CD4-positive, CD25-positive, alpha-beta regulatory T cell (primary cell): Measurements from ENCODE around the gene RAD51B. TPM values are rescaled to one million over a fixed set of nuclear protein-coding genes. Genes with fewer than 3 reads are reported as not detected.

ENCODE experiments used
- ATAC-seq, 2 donors: fragments of 150-1000 bp; cut with Tn5 transposase; one replicate each; pipeline ENCODE4 v1.10.0; 2021; ENCODE audit warnings: low read depth in 2 of 2, moderate number of reproducible peaks in 2 of 2, moderate library complexity in 1 of 2
- DNase-seq, 3 donors: peaks; one replicate each; pipeline versions ENCODE4 v3.0.0 to v3.0.0-alpha.2; 2012 to 2022; ENCODE audit warnings: mixed read lengths in 1 of 3
- H3K27ac ChIP-seq: one replicate; pipeline ENCODE4 v1.7.0; 2013; ENCODE audit warnings: mild to moderate bottlenecking, low read length; ENCODE audit not compliant: insufficient read depth, poor library complexity, severe bottlenecking
- H3K27me3 ChIP-seq: one replicate; pipeline ENCODE4 v1.7.0; 2013; ENCODE audit warnings: low read length; ENCODE audit not compliant: control insufficient read depth, insufficient read depth
- H3K36me3 ChIP-seq: one replicate; pipeline ENCODE4 v1.7.0; 2013; ENCODE audit warnings: mild to moderate bottlenecking, low read length, moderate library complexity; ENCODE audit not compliant: control insufficient read depth, insufficient read depth
- H3K4me1 ChIP-seq: 2 replicates; pipeline ENCODE4 v1.7.0; 2013; ENCODE audit warnings: mild to moderate bottlenecking, low read length; ENCODE audit not compliant: insufficient read depth, control insufficient read depth, poor library complexity, severe bottlenecking
- H3K4me3 ChIP-seq: one replicate; pipeline ENCODE4 v1.7.0; 2013; ENCODE audit warnings: low read depth, mild to moderate bottlenecking, low read length, moderate library complexity
- H3K9me3 ChIP-seq, 2 experiments: 1 replicate in 1 of 2; 2 replicates in 1 of 2; pipeline ENCODE4 v1.7.0; 2013; ENCODE audit warnings: low read length in 2 of 2, mild to moderate bottlenecking in 1 of 2, moderate library complexity in 1 of 2; ENCODE audit not compliant: control insufficient read depth in 2 of 2
- H3K27ac Mint-ChIP-seq, 3 donors: one replicate each; pipeline ENCODE4 v1.8.0; 2020 to 2022; ENCODE audit warnings: mild to moderate bottlenecking in 3 of 3, mixed read lengths in 3 of 3, moderate library complexity in 2 of 3
- H3K27me3 Mint-ChIP-seq: one replicate; pipeline ENCODE4 v1.8.0; 2022; ENCODE audit warnings: mild to moderate bottlenecking, mixed read lengths
- H3K36me3 Mint-ChIP-seq: one replicate; pipeline ENCODE4 v1.8.0; 2020; ENCODE audit warnings: mixed read lengths
- H3K4me1 Mint-ChIP-seq, 4 donors: one replicate each; pipeline ENCODE4 v1.8.0; 2020 to 2022; ENCODE audit warnings: mixed read lengths in 4 of 4, mild to moderate bottlenecking in 1 of 4
- H3K4me3 Mint-ChIP-seq, 4 donors: one replicate each; pipeline ENCODE4 v1.8.0; 2020 to 2022; ENCODE audit warnings: mild to moderate bottlenecking in 4 of 4, mixed read lengths in 4 of 4, moderate library complexity in 3 of 4
- H3K9me3 Mint-ChIP-seq, 7 donors: one replicate each; pipeline ENCODE4 v1.8.0; 2020 to 2022; ENCODE audit warnings: mixed read lengths in 7 of 7, mild to moderate bottlenecking in 3 of 7, moderate library complexity in 2 of 7
- polyA plus RNA-seq, 4 donors: library from polyadenylated mRNA; unstranded; fragments of 300-500 nt; fragmentation: Illumina TruSeq; gene quantifications; one replicate each; pipeline ENCODE4 v1.2.3, GENCODE V29; 2021
- total RNA-seq: library from RNA; stranded (reverse); gene quantifications from one replicate; pipeline ENCODE4 v1.2.3, GENCODE V29; 2022

RAD51B gene
- total and polyA plus RNA-seq, 5 donors from 2014 or later: 19.1 to 40.2 (median 28.1) TPM

DNA sequence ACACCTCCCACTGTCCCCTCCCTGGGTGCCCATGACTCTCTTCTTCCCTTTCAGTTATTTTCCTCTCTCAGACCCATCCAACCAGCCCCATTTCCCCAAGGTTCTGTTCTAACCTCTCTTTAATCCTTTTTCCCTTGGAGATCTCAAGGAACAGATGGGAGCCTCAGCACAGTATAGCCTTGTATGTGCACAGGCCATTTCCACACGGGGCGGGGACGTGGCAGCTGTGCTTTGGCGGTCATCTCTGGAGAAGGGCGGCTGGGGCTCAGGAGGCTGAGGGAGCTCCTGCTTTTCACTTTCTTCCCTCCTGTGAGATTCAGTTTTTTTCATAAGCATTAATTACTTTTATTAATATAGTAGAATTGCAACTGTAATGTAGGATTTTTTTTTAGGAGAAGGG, 761.1 kb downstream of the RAD51B start:
- no peak for DNase-seq
- H3K27ac Mint-ChIP-seq: peak overlapping the region in 2 of 3 donors; percentile 22 to 42
- H3K36me3 ChIP-seq: no peaks in the 10 kb centered on the region
- H3K27me3 ChIP-seq: no peaks in the 10 kb centered on the region
- H3K9me3 Mint-ChIP-seq: peaks cover 0 to 3% (median 1%) of the 10 kb centered on the region in 7 donors
- no peak for ATAC-seq
- no peak overlapping the region for H3K4me3 Mint-ChIP-seq
- H3K9me3 ChIP-seq: no peaks in the 10 kb centered on the region
- H3K36me3 Mint-ChIP-seq: no peaks in the 10 kb centered on the region
- no peak overlapping the region for H3K27ac ChIP-seq
- H3K4me1 ChIP-seq: no peaks in the 10 kb centered on the region
- H3K27me3 Mint-ChIP-seq: no peaks in the 10 kb centered on the region
- H3K4me3 ChIP-seq: no peak overlapping the region
- H3K4me1 Mint-ChIP-seq: peaks cover 0 to 2% (median under 1%) of the 10 kb centered on the region in 4 donors

DNA sequence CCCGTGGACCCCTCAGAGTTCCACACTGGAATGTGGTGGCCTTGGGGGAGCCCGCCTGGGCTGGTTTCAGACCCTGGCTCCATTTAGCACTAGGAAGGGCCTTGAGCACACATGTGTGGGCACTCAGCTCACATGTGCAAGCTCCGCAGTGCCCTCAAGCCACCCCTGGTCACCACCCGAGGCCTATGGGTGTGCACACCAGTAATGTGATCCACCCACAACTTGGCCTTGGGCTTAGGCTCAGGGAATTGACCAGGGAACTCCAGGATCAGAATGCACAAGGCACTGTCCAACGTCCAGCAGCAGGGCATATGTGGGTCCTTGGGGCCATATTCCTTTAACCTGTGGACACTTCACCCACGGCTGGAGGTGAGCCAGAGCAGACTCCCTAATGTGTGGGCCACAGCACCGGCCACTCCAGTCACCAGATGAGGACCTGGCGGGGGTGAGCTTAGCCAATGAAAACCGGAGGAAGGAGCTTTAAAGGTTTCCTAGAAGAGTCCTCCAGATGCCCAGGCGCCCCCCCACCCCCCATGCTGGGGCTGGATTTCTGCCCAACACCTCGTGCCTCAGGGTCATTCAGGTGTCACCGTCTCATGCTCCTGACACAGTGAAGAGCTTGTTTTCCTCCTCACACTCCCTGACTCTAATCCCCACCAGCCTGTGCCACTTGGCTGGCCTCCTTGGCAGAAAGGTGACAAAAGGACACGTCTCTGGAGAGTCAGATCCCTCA, 764.1 kb downstream of the RAD51B start:
- Histone ChIP-seq H3K4me3 (no peak overlapping the region), H3K4me1 (no peaks in the 10 kb centered on the region), H3K27me3 (no peaks in the 10 kb centered on the region), H3K9me3 (no peaks in the 10 kb centered on the region), H3K27ac (no peak overlapping the region), H3K36me3 (no peaks in the 10 kb centered on the region)
- Mint-ChIP-seq H3K27ac (no peak overlapping the region), H3K4me3 (no peak overlapping the region), H3K9me3 (peaks cover 0 to 2% (median 1%) of the 10 kb centered on the region in 7 donors), H3K4me1 (peaks cover 0 to 2% (median 0%) of the 10 kb centered on the region in 4 donors), H3K27me3 (no peaks in the 10 kb centered on the region), H3K36me3 (no peaks in the 10 kb centered on the region)
- DNase-seq: no peak
- ATAC-seq: no peak

DNA sequence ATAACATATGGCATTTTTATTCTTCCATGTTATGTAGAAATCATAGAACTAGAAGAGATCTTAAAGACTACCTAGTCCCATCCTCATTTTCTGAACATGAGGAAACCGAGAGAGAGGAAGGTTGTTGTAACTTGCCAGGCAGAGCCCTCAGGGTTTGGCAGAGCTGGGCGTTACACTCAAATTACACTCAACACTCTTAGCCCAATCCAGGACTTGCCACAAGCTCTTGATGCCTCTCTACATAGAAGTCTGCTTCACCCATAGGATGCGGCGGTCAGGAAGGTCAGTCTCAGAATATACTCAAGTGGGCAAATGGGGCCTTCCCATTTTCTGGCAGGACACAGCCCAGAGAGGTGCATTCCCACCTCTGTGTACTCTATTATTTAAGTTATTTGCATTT, 765.2 kb downstream of the RAD51B start:
- no peaks in the 10 kb centered on the region for H3K36me3 ChIP-seq
- Mint-ChIP-seq H3K36me3 (no peaks in the 10 kb centered on the region), H3K27ac (peak overlapping the region in 1 of 3 donors; percentile 12), H3K27me3 (no peaks in the 10 kb centered on the region), H3K4me1 (peaks cover 0 to 3% (median under 1%) of the 10 kb centered on the region in 4 donors), H3K9me3 (peaks cover 0 to 2% (median 1%) of the 10 kb centered on the region in 7 donors), H3K4me3 (no peak overlapping the region)
- H3K4me3 ChIP-seq: no peak overlapping the region
- DNase-seq (no peak), ATAC-seq (no peak)
- H3K9me3 ChIP-seq: no peaks in the 10 kb centered on the region
- H3K27me3 ChIP-seq: no peaks in the 10 kb centered on the region
- no peaks in the 10 kb centered on the region for H3K4me1 ChIP-seq
- no peak overlapping the region for H3K27ac ChIP-seq

DNA sequence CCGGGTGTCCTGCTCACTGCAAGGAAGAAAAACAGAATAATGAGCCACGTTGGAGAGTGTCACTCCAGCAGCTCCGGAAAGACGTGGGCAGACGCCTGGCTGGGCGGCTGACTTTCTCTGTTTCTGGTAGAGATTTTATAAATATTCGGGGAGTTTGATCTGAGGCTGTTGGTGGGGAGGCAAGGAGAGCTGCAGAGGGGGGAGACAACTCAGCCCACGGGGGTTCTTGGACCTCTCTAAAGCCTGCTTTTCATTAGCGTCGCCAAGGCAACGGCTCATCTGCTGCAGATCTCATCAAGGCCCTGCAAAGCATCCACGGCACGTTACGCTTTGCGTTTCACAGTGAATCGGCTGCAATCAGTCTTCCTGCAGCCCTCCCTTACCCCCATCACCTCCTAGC, 766.1 kb downstream of the RAD51B start:
- no peak for ATAC-seq
- no peaks in the 10 kb centered on the region for H3K36me3 ChIP-seq
- Mint-ChIP-seq H3K27me3 (no peaks in the 10 kb centered on the region), H3K4me1 (peaks cover 0 to 5% (median 0%) of the 10 kb centered on the region in 4 donors), H3K27ac (no peak overlapping the region), H3K36me3 (no peaks in the 10 kb centered on the region), H3K4me3 (no peak overlapping the region), H3K9me3 (peaks cover 0 to 2% (median under 1%) of the 10 kb centered on the region in 7 donors)
- no peaks in the 10 kb centered on the region for H3K27me3 ChIP-seq
- H3K27ac ChIP-seq: no peak overlapping the region
- no peaks in the 10 kb centered on the region for H3K9me3 ChIP-seq
- no peak overlapping the region for H3K4me3 ChIP-seq
- no peak for DNase-seq
- H3K4me1 ChIP-seq: no peaks in the 10 kb centered on the region

DNA sequence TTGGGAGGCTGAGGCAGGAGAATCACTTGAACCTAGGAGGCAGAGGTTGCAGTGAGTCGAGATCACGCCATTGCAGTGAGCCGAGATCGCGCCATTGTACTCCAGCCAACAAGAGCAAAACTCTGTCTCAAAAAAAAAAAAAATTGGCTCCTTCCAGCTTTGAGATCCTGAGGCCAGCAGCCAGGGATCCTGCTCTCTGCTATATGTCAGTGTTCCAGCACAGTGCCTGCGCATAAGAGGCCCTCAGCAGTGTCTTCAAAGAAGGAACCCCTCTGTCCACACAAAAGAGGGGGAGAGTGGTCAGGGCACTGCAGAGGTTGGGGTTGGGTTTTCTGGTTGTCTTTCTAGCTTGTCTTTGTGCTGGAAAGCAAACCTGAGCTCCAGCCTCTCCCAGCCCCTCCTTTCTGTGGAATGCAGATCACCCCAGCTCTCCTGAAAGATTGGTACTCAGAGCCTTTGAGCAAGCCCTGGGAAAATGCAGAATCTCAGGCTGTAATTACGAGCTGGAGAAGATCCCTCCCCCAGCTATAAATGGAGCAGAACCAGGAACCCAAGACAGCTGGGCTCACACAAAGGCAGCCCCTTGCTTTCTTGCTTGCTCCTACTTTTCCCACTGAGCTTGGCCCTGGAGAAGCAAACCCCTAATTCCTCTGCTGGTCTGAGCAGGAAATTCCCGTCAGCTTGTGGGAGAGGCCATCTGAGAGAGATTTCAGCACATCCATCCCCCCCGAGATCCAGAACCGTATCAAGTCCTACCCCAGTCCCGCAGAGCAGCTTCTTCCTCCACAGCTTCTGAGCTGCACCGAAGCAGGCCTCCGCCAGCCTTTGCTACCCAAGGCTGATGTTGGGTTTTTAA, 767.5 kb downstream of the RAD51B start:
- peak overlapping the region in 2 of 3 donors; percentile 57 for H3K27ac Mint-ChIP-seq
- no peak overlapping the region for H3K27ac ChIP-seq
- H3K9me3 Mint-ChIP-seq: peaks cover 0 to 2% (median 0%) of the 10 kb centered on the region in 7 donors
- DNase-seq (no peak), ATAC-seq (no peak)
- H3K4me1 Mint-ChIP-seq: peaks cover 0 to 5% (median 0%) of the 10 kb centered on the region in 4 donors
- no peaks in the 10 kb centered on the region for H3K27me3 ChIP-seq
- H3K4me3 ChIP-seq: no peak overlapping the region
- H3K4me1 ChIP-seq: no peaks in the 10 kb centered on the region
- no peaks in the 10 kb centered on the region for H3K36me3 Mint-ChIP-seq
- no peaks in the 10 kb centered on the region for H3K36me3 ChIP-seq
- no peak overlapping the region for H3K4me3 Mint-ChIP-seq
- H3K27me3 Mint-ChIP-seq: no peaks in the 10 kb centered on the region
- H3K9me3 ChIP-seq: no peaks in the 10 kb centered on the region

DNA sequence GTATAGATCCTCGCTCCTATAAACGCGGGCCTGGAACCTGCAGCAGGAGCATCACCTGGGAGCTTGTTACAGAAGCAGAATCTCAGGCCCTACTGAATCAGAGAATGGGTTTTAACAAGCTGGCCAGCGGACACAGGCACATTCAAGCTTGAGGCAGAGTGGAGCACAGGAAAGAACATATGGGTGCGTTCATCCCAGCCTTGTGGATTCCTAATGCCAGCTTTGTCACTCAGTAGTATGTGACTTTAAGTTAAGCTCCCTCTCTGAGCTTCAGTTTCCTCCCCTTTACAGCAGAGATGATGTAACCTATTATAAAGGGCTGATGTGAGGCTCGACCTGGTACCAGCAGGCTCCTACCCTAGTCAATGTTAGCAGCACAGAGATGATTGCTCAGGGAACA, 768.4 kb downstream of the RAD51B start:
- Histone ChIP-seq H3K27me3 (no peaks in the 10 kb centered on the region), H3K36me3 (no peaks in the 10 kb centered on the region), H3K27ac (no peak overlapping the region), H3K4me1 (no peaks in the 10 kb centered on the region), H3K4me3 (no peak overlapping the region), H3K9me3 (no peaks in the 10 kb centered on the region)
- Mint-ChIP-seq H3K4me3 (no peak overlapping the region), H3K9me3 (peaks cover 0 to 1% (median 0%) of the 10 kb centered on the region in 7 donors), H3K4me1 (peaks cover 0 to 5% (median 0%) of the 10 kb centered on the region in 4 donors), H3K27me3 (no peaks in the 10 kb centered on the region), H3K27ac (peak overlapping the region in 2 of 3 donors; percentile 57), H3K36me3 (no peaks in the 10 kb centered on the region)
- ATAC-seq: no peak
- DNase-seq: no peak

DNA sequence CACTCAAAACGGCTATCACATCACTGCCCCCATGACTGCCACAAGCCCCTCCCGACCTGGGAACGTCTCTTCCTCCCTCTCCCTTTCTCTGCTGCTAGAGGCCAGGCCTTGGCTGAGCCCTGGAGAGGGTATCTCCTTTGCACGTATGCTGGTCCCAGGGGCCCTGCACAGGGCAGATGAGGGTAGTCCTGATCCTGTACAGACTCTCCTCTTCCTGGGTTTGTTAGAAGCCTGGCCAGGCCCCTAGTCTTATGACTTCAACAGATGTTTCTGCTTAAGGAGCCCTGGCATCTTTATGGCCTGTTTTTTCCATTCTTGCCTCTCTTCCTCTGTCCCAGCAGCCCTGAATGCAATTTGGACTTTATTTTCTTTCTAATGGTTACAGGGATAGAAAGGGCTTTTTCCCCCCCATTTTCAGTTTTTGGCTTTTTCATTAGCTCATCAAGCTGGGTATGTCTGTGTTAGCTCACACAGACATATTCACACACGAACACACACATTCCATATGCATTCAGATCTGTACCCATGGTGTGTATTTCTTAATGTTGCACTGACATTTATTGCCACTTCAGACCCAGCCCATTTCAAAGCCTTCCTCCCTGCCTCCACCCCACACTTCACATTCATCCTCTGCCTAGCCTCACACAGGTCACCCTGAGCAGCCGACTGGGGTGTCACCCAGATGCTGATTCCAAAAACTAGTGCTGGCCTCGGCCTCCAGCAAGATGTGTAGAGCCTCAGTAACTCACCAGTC, 770.0 kb downstream of the RAD51B start:
- no peaks in the 10 kb centered on the region for H3K36me3 ChIP-seq
- H3K9me3 Mint-ChIP-seq: no peaks in the 10 kb centered on the region
- H3K4me1 ChIP-seq: no peaks in the 10 kb centered on the region
- peak overlapping the region in 1 of 3 donors; percentile 13 for H3K27ac Mint-ChIP-seq
- H3K27me3 Mint-ChIP-seq: no peaks in the 10 kb centered on the region
- H3K9me3 ChIP-seq: no peaks in the 10 kb centered on the region
- H3K4me1 Mint-ChIP-seq: peaks cover 0 to 10% (median 8%) of the 10 kb centered on the region in 4 donors
- DNase-seq: no peak
- no peak for ATAC-seq
- H3K4me3 ChIP-seq: no peak overlapping the region
- H3K36me3 Mint-ChIP-seq: no peaks in the 10 kb centered on the region
- H3K4me3 Mint-ChIP-seq: no peak overlapping the region
- H3K27me3 ChIP-seq: no peaks in the 10 kb centered on the region
- H3K27ac ChIP-seq: no peak overlapping the region
